Caco-2 (cell line): ENCODE results near the gene MTERF4. TPM values are rescaled to one million over a fixed set of nuclear protein-coding genes. Genes with fewer than 3 reads are reported as not detected.

Experiments used
- BruUV-seq: library from RNA; stranded (reverse); fragments of 400-500 nt; replicated peaks from 2 replicates; lab custom pipeline; 2021; lab: Mats Ljungman, UMichigan
- CTCF ChIA-PET: fragments of 300-600 bp; sonication (Branson Sonifier 250); formaldehyde crosslinking; loops from one replicate; lab custom pipeline; 2022; ENCODE audit warnings: antibody characterized with exemption; lab: Charles Lee
- POLR2A ChIA-PET: fragments of 300-600 bp; sonication (Branson Sonifier 250); formaldehyde crosslinking; loops from one replicate; lab custom pipeline; 2022; ENCODE audit warnings: antibody characterized with exemption; lab: Charles Lee
- DNase-seq, 2 experiments: peaks; one replicate each; pipeline versions ENCODE4 v3.0.0 to v3.0.0-alpha.2; 2020 to 2022
- H3K27me3 ChIP-seq: replicated peaks from 2 replicates; pipeline ENCODE4 v1.6.0; 2011; ENCODE audit warnings: low read length; ENCODE audit not compliant: control insufficient read depth, insufficient read depth
- H3K36me3 ChIP-seq: 2 replicates; pipeline ENCODE4 v1.5.1; 2011; ENCODE audit warnings: low read length; ENCODE audit not compliant: control insufficient read depth, insufficient read depth
- H3K4me1 ChIP-seq: fragments of 250-450 bp; sonication (Bioruptor Pico); 2 replicates; pipeline ENCODE4 v1.5.1; 2020; ENCODE audit warnings: mild to moderate bottlenecking
- H3K4me3 ChIP-seq: 2 replicates; pipeline ENCODE4 v1.5.1; 2011; ENCODE audit warnings: low read depth, mild to moderate bottlenecking, control low read depth, low read length
- H3K9me3 ChIP-seq: fragments of 250-450 bp; sonication (Bioruptor Pico); 2 replicates; pipeline ENCODE4 v1.5.1; 2020; ENCODE audit warnings: mild to moderate bottlenecking, moderate library complexity
- H3K27ac Mint-ChIP-seq: one replicate; pipeline ENCODE4 v1.8.0; 2022; ENCODE audit warnings: mixed read lengths; ENCODE audit not compliant: unreplicated experiment
- H3K27me3 Mint-ChIP-seq: one replicate; pipeline ENCODE4 v1.8.0; 2022; ENCODE audit warnings: mixed read lengths; ENCODE audit not compliant: insufficient read depth, unreplicated experiment
- H3K36me3 Mint-ChIP-seq: one replicate; pipeline ENCODE4 v1.8.0; 2022; ENCODE audit warnings: mild to moderate bottlenecking, mixed read lengths; ENCODE audit not compliant: insufficient read depth, unreplicated experiment
- H3K4me1 Mint-ChIP-seq: one replicate; pipeline ENCODE4 v1.8.0; 2022; ENCODE audit warnings: low read depth, mixed read lengths; ENCODE audit not compliant: unreplicated experiment
- H3K4me3 Mint-ChIP-seq: one replicate; pipeline ENCODE4 v1.8.0; 2022; ENCODE audit warnings: mild to moderate bottlenecking, moderate library complexity, mixed read lengths; ENCODE audit not compliant: unreplicated experiment
- H3K9me3 Mint-ChIP-seq: one replicate; pipeline ENCODE4 v1.8.0; 2022; ENCODE audit warnings: mixed read lengths; ENCODE audit not compliant: unreplicated experiment
- intact Hi-C: fragments of 100-400 bp; cut with micrococcal nuclease; formaldehyde crosslinking; loops from one replicate; pipeline ENCODE4 v1.10.0; 2022; ENCODE audit not compliant: unreplicated experiment
- total RNA-seq: library from RNA; stranded (reverse); gene quantifications from 2 replicates; pipeline ENCODE4 v1.2.3, GENCODE V29; 2022
- TF ChIP-seq, protein P1 (sequence below), 2 experiments: fragments of 200-600 bp in 1 of 2; IDR thresholded peaks; 1 replicate in 1 of 2; 2 replicates in 1 of 2; pipeline versions ENCODE4 v1.5.1 to v1.8.0; 2011 to 2022; ENCODE audit warnings: antibody characterized with exemption in 1 of 2, control low read depth in 1 of 2, inconsistent platforms in 1 of 2, low read depth in 1 of 2, low read length in 1 of 2, mild to moderate bottlenecking in 1 of 2, moderate library complexity in 1 of 2; ENCODE audit not compliant: insufficient read depth in 1 of 2, severe bottlenecking in 1 of 2, unreplicated experiment in 1 of 2

MTERF4 gene
- total RNA-seq, 1 experiment from 2014 or later, result 22.2 TPM

DNA sequence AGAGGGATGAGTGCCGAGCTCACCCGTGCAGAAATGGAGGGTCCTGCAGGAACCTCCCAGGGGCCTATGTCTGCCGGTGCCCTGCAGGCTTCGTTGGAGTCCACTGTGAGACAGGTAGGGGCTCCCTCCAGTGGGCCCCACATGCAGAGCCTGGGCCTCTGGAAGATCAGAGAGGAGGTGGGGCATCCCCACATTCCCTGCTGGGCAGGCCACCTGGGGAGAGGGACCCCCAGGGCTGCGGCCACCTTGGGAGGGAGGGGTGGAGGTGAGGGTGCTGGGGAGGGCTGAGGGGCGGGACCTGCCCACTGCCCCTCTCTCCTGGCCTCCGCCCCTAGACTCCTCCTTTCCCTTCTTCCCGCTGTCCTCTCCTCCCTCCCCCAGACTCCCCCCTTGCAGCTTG is 38.5 kb downstream of the MTERF4 start:
- intact Hi-C loops, result loop anchor here (5.0 kb wide), 1 partner anchor 211 kb away; no protein-coding TSS in a partner anchor
- H3K27ac Mint-ChIP-seq, result no peak overlapping the region
- ChIA-PET CTCF (no interaction called here), POLR2A (no interaction called here)
- Histone ChIP-seq H3K4me3 (peak overlapping the region; percentile 22), H3K36me3 (no peaks in the 10 kb centered on the region), H3K9me3 (no peaks in the 10 kb centered on the region), H3K27me3 (no peaks in the 10 kb centered on the region), H3K4me1 (no peaks in the 10 kb centered on the region)
- TF ChIP-seq, protein P1, sequence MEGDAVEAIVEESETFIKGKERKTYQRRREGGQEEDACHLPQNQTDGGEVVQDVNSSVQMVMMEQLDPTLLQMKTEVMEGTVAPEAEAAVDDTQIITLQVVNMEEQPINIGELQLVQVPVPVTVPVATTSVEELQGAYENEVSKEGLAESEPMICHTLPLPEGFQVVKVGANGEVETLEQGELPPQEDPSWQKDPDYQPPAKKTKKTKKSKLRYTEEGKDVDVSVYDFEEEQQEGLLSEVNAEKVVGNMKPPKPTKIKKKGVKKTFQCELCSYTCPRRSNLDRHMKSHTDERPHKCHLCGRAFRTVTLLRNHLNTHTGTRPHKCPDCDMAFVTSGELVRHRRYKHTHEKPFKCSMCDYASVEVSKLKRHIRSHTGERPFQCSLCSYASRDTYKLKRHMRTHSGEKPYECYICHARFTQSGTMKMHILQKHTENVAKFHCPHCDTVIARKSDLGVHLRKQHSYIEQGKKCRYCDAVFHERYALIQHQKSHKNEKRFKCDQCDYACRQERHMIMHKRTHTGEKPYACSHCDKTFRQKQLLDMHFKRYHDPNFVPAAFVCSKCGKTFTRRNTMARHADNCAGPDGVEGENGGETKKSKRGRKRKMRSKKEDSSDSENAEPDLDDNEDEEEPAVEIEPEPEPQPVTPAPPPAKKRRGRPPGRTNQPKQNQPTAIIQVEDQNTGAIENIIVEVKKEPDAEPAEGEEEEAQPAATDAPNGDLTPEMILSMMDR (IDR thresholded peaks at IDR 0.05; ENCODE audit: insufficient read depth in 1 of 2, low read depth in 1 of 2, low read length in 1 of 2, severe bottlenecking in 1 of 2, unreplicated experiment in 1 of 2), result peak in 1 of 2 experiments; percentile 24
- peaks cover 6% of the 10 kb centered on the region for H3K27me3 Mint-ChIP-seq
- no peak for DNase-seq
- no peaks in the 10 kb centered on the region for H3K9me3 Mint-ChIP-seq
- no peaks in the 10 kb centered on the region for H3K4me1 Mint-ChIP-seq
- peak overlapping the region; percentile 62 for H3K4me3 Mint-ChIP-seq
- H3K36me3 Mint-ChIP-seq, result no peaks in the 10 kb centered on the region
- no TSS peak for BruUV-seq

DNA sequence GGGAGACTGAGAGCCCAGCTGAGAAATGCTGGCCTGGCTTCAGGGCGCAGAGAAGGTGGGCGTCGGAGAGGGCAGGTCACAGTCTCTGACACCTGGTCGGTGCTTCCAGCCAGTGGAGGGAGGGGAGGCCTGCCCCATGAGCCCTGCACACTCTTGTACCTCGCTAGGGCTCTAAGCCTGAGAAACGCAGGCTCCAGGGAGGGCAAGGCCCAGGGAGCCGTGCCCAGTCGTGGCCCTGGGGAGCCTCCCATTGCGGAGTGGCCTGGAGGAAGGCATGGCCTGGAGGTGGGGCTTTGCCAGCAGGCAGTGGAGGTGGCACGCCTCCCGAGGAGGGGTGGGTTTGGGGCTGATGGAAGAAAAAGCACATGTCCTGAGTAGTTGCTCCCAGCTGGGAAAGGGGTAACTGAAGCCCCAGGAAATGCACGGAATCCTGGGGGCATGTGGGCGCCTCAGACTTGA is 39.0 kb downstream of the MTERF4 start:
- Histone ChIP-seq H3K4me1 (no peaks in the 10 kb centered on the region), H3K4me3 (no peak overlapping the region), H3K9me3 (no peaks in the 10 kb centered on the region), H3K36me3 (no peaks in the 10 kb centered on the region), H3K27me3 (no peaks in the 10 kb centered on the region)
- Mint-ChIP-seq H3K27me3 (peaks cover 6% of the 10 kb centered on the region), H3K27ac (no peak overlapping the region), H3K4me3 (no peak overlapping the region), H3K36me3 (no peaks in the 10 kb centered on the region), H3K9me3 (no peaks in the 10 kb centered on the region), H3K4me1 (no peaks in the 10 kb centered on the region)
- intact Hi-C loops, result loop anchor here (5.0 kb wide), 1 partner anchor 211 kb away; no protein-coding TSS in a partner anchor
- DNase-seq, result no peak
- ChIA-PET POLR2A (no interaction called here), CTCF (no interaction called here)
- TF ChIP-seq, protein P1 (IDR thresholded peaks at IDR 0.05; ENCODE audit: insufficient read depth in 1 of 2, low read depth in 1 of 2, low read length in 1 of 2, severe bottlenecking in 1 of 2, unreplicated experiment in 1 of 2), result no peak
- BruUV-seq, result no TSS peak

DNA sequence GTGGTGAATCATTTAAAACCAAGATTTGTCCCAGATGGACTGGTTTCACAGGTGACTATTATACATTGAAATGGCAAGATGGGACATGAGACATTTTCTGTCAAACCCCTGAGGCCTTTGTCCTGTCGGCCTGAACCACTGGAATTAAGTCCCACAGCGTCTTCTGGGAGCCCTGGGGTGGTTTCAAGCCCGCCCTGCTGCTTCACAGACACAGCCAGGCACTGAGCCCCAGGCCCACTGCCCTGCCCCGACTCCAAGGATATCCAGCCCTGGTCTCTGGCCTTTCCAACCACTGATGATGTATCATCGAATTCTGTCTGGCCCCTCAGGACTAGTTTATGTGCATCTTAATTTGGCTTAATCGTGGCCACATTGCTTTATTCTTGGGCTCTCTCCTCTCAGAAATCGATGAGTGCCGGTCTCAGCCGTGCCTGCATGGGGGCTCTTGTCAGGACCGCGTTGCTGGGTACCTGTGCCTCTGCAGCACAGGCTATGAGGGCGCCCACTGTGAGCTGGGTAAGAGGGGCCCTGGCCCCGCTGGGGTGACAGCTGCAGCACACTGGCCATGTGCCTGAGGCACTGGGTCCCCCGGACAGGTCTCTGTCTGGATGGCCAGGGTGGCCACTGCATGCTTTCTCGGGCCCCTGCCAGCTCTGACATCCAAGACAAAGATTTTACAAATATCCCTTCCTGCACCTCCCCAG is 39.5 kb downstream of the MTERF4 start:
- no peaks in the 10 kb centered on the region for H3K9me3 Mint-ChIP-seq
- H3K4me1 Mint-ChIP-seq, result no peaks in the 10 kb centered on the region
- no peak overlapping the region for H3K27ac Mint-ChIP-seq
- DNase-seq, result no peak
- ChIA-PET CTCF (no interaction called here), POLR2A (no interaction called here)
- intact Hi-C loops, result loop anchor here (5.0 kb wide), 1 partner anchor 210 kb away; no protein-coding TSS in a partner anchor
- H3K4me3 Mint-ChIP-seq, result no peak overlapping the region
- no TSS peak for BruUV-seq
- no peak overlapping the region for H3K4me3 ChIP-seq
- H3K36me3 Mint-ChIP-seq, result no peaks in the 10 kb centered on the region
- no peaks in the 10 kb centered on the region for H3K36me3 ChIP-seq
- H3K27me3 Mint-ChIP-seq, result peaks cover 6% of the 10 kb centered on the region
- H3K4me1 ChIP-seq, result no peaks in the 10 kb centered on the region
- TF ChIP-seq, protein P1 (IDR thresholded peaks at IDR 0.05; ENCODE audit: insufficient read depth in 1 of 2, low read depth in 1 of 2, low read length in 1 of 2, severe bottlenecking in 1 of 2, unreplicated experiment in 1 of 2), result no peak
- H3K9me3 ChIP-seq, result no peaks in the 10 kb centered on the region
- H3K27me3 ChIP-seq, result no peaks in the 10 kb centered on the region
